ENCODE results near the gene GPRIN3. TPM values are rescaled to one million over a fixed set of nuclear protein-coding genes. Genes with fewer than 3 reads are reported as not detected.

Gene GPRIN3
- total and polyA plus RNA-seq, 10 of the 15 experiments (the other 5 are each of a cell fraction or from before 2014, with no cell fraction given), result under 0.01 to 0.05 (median 0.01) TPM; not detected in 6

DNA sequence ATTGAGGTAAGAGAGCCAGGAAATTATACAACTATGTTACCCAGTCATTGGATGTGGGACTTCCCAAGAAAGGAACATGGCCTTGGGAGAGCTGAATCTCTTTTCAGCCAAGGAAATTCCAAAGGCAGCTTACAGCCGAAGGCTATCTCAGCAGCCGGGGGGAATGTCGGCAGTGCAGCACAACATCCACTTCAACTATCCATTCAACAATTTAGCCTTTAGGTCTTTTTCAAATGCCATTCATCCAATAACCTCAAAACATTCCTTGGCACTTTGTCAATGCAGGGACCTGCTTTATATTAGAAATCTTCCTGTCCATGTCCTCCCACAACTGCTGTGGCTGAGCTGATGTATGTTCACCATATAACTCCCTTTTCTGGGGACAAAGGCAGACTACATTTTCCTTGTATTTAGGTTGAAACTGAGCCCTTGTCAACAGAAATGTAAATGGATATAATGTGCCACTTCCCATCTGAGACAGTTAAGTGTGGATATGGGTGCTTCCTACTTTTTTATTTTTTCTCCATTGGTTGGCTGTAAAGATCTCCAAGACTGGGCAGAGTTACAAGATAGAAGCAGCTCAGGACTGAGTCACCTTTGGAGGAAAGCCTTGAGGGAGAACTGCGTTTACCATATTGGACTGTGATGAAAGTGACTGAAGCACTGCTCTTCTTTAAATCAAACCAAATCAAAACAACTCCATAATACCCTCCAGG is 94.8 kb downstream of the GPRIN3 start:
- ChIA-PET RAD21 (ENCODE audit: unreplicated experiment) (no interaction called here), SMC1A (ENCODE audit: uncharacterized antibody, unreplicated experiment) (no interaction called here), CTCF (interaction anchor here (0.9 to 1.5 kb wide), 2 partner anchors 8 to 14 kb away, joined by 3 to 4 read pairs; no protein-coding TSS in a partner anchor), POLR2A (no interaction called here)
- Histone ChIP-seq H3K27ac (ENCODE audit: control insufficient read depth, insufficient read depth) (no peak overlapping the region), H3K4me1 (ENCODE audit: control insufficient read depth, insufficient read depth, low read length) (no peaks in the 10 kb centered on the region), H3K9me3 (replicated peaks; ENCODE audit: control insufficient read depth, insufficient read depth, low read length) (no peaks in the 10 kb centered on the region), H3K9ac (ENCODE audit: control insufficient read depth, insufficient read depth, low read length) (no peak overlapping the region), H3K79me2 (ENCODE audit: control insufficient read depth, insufficient read depth, low read length) (no peaks in the 10 kb centered on the region), H3K4me2 (ENCODE audit: control insufficient read depth, insufficient read depth) (no peak overlapping the region), H3K27me3 (replicated peaks in 1 of 2; ENCODE audit: control insufficient read depth in 2 of 2, insufficient read depth in 2 of 2, low read length in 1 of 2) (no peaks in the 10 kb centered on the region; a peak in 1 of 4 replicates), H4K20me1 (ENCODE audit: control insufficient read depth, insufficient read depth) (no peaks in the 10 kb centered on the region), H3K36me3 (ENCODE audit: control insufficient read depth in 2 of 2, insufficient read depth in 2 of 2, low read length in 1 of 2) (no peaks in the 10 kb centered on the region), H2AFZ (ENCODE audit: control insufficient read depth, low read depth, low read length) (no peak overlapping the region), H3K4me3 (no peak overlapping the region)
- intact Hi-C loops (cut with micrococcal nuclease; ENCODE audit: unreplicated experiment), result no loop called here
- in situ Hi-C loops (cut with MboI), result no loop called here
- no peak for DNase-seq (ENCODE audit: low read depth, low spot score)
- no TSS peak for BruUV-seq (replicated peaks)
- whole genome bisulfite sequencing (ENCODE audit: insufficient coverage, insufficient replicate concordance, low lambda C conversion rate, missing lambda C conversion rate), result 66% methylated on average over 4 of the region's 4 CpGs
- no peak for TF ChIP-seq PML (IDR thresholded peaks at IDR 0.05; ENCODE audit: low read length)
- no peak for TF ChIP-seq POLR2AphosphoS5 (IDR thresholded peaks at IDR 0.05; ENCODE audit: low read length)
- TF ChIP-seq HSF1 (IDR thresholded peaks at IDR 0.05; ENCODE audit: low read depth, low read length), result no peak
- TF ChIP-seq TCF3 (IDR thresholded peaks at IDR 0.05; ENCODE audit: borderline replicate concordance, insufficient read depth, low read depth, low read length), result no peak
- TF ChIP-seq EGR1 (IDR thresholded peaks at IDR 0.05; ENCODE audit: borderline replicate concordance in 1 of 2, low read depth in 2 of 2, low read length in 2 of 2), result no peak
- TF ChIP-seq MXI1 (IDR thresholded peaks at IDR 0.05; ENCODE audit: low read depth, low read length), result no peak
- no peak for TF ChIP-seq PAX5 (IDR thresholded peaks at IDR 0.05; ENCODE audit: borderline replicate concordance, low read depth, low read length)
- TF ChIP-seq CEBPZ (IDR thresholded peaks at IDR 0.05; ENCODE audit: low read depth, low read length), result no peak
- TF ChIP-seq, protein P1, sequence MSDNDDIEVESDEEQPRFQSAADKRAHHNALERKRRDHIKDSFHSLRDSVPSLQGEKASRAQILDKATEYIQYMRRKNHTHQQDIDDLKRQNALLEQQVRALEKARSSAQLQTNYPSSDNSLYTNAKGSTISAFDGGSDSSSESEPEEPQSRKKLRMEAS (IDR thresholded peaks at IDR 0.05; ENCODE audit: low read depth, low read length), result no peak
- TF ChIP-seq HDAC2 (IDR thresholded peaks at IDR 0.05), result no peak
- TF ChIP-seq WRNIP1 (IDR thresholded peaks at IDR 0.05; ENCODE audit: borderline replicate concordance, low read depth, low read length), result no peak
- no peak for TF ChIP-seq NFYA (IDR thresholded peaks at IDR 0.05; ENCODE audit: borderline replicate concordance, low read depth, low read length)
- TF ChIP-seq, protein P2, sequence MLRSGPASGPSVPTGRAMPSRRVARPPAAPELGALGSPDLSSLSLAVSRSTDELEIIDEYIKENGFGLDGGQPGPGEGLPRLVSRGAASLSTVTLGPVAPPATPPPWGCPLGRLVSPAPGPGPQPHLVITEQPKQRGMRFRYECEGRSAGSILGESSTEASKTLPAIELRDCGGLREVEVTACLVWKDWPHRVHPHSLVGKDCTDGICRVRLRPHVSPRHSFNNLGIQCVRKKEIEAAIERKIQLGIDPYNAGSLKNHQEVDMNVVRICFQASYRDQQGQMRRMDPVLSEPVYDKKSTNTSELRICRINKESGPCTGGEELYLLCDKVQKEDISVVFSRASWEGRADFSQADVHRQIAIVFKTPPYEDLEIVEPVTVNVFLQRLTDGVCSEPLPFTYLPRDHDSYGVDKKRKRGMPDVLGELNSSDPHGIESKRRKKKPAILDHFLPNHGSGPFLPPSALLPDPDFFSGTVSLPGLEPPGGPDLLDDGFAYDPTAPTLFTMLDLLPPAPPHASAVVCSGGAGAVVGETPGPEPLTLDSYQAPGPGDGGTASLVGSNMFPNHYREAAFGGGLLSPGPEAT (IDR thresholded peaks at IDR 0.05; ENCODE audit: low read depth), result no peak
- no peak for TF ChIP-seq TAF1 (IDR thresholded peaks at IDR 0.05; ENCODE audit: borderline replicate concordance, low read depth, low read length)
- TF ChIP-seq, protein P3, sequence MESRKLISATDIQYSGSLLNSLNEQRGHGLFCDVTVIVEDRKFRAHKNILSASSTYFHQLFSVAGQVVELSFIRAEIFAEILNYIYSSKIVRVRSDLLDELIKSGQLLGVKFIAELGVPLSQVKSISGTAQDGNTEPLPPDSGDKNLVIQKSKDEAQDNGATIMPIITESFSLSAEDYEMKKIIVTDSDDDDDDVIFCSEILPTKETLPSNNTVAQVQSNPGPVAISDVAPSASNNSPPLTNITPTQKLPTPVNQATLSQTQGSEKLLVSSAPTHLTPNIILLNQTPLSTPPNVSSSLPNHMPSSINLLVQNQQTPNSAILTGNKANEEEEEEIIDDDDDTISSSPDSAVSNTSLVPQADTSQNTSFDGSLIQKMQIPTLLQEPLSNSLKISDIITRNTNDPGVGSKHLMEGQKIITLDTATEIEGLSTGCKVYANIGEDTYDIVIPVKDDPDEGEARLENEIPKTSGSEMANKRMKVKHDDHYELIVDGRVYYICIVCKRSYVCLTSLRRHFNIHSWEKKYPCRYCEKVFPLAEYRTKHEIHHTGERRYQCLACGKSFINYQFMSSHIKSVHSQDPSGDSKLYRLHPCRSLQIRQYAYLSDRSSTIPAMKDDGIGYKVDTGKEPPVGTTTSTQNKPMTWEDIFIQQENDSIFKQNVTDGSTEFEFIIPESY (IDR thresholded peaks at IDR 0.05), result no peak
- ATAC-seq, result no peak
- FAIRE-seq, result no peak
